ENCODE results near the gene SLIT3.

- TF ChIP-seq EZH2 (IDR thresholded peaks at IDR 0.05) = no peak
- TF ChIP-seq POLR2AphosphoS5 (IDR thresholded peaks at IDR 0.05; ENCODE audit: borderline replicate concordance, low read depth, low read length) = no peak
Measured at GRCh38 chr5:169192536-169192935, 108.4 kb downstream of the SLIT3 start.

All from SK-N-MC (cell line).